Measurements from ENCODE around the gene CAMTA1.

The CAMTA1 gene

DNA sequence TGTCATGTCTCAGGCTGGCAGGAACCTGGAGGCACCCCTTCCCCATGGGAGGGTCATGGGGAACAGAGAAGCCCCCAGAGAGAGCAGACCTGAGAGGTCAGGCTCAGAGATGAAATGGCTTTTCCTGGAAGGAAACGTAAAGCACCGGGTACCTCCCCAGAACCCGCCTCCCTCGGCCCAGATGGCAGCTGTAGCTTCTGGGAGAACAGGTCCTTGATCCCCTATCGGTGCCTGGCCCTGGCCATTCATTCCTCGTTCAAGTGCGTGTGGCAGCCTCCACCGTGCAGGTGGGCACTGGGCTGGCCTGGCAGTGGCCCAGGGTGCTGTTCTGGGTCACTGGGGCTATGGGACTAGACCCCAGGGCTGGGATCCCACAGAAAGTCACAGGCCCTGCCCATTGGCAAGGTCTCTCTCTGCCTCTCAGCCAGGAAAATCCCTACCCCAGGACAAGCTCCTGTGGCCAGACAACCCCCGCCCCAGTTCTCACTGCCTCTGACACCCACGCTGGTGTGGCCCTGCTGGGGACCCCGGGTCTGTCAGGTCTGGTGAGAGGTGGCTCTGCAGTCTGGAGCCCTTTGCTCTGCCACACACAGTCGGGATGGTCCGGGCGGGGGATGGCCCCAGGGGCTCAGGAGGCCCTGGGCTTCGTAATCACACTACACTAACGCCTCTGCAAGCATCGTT lies 802.7 kb downstream of the CAMTA1 start:
- Histone ChIP-seq H3K4me2 (peak overlapping the region; percentile 28; the same call in 1 of the 2 replicates), H3K27me3 (no peaks in the 10 kb centered on the region), H3K4me3 (no peak overlapping the region), H3K9ac (no peak overlapping the region), H4K20me1 (no peaks in the 10 kb centered on the region), H3K4me1 (peaks cover 41% of the 10 kb centered on the region), H3K9me3 (no peaks in the 10 kb centered on the region), H3K36me3 (no peaks in the 10 kb centered on the region), H3K27ac (no peak overlapping the region)
- TF ChIP-seq Cebpa-rat (IDR thresholded peaks at IDR 0.05) = no peak

GRCh38 chr1:7588457-7588827 lies 803.2 kb downstream of the CAMTA1 start:
- H3K4me2 ChIP-seq = no peak overlapping the region
- no peaks in the 10 kb centered on the region for H3K36me3 ChIP-seq
- peaks cover 36% of the 10 kb centered on the region for H3K4me1 ChIP-seq
- no peaks in the 10 kb centered on the region for H3K27me3 ChIP-seq
- TF ChIP-seq Cebpa-rat (IDR thresholded peaks at IDR 0.05) = no peak
- no peaks in the 10 kb centered on the region for H4K20me1 ChIP-seq
- no peak overlapping the region for H3K27ac ChIP-seq
- no peak overlapping the region for H3K4me3 ChIP-seq
- no peak overlapping the region for H3K9ac ChIP-seq
- H3K9me3 ChIP-seq = no peaks in the 10 kb centered on the region

DNA sequence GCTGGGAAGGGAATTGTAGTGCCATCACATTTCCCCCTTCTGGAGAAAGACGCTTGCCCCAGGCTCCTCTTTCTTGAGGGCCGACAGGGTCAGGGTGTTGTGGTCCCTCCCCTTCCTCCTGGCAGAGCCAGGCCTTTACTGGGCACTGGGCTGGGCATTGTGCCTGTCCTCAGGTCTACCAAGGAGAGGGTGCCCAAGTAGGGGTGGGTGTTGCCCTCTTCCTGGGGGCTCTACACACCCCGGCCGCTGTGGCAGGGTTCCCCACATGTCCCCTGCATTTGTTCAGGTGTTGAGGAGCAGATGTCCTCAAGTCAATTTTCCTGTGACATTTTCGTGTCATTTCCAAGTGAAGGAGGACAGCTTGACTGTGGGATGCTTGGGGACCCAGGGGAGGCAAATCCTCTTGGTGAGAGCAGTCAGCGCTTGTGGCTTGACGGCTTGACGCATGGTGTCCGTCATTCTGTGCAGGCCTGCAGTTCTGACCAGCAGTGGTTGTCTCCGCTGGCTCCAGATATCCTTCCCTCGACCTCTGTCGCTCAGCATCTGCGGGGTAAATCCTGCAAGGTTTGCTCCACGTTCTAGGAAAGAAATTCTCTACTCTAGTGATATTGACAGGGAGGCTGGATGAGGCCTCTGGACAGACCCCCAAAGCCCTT lies 804.0 kb downstream of the CAMTA1 start:
- Histone ChIP-seq H3K27me3 (no peaks in the 10 kb centered on the region), H3K4me3 (no peak overlapping the region), H3K4me1 (peaks cover 37% of the 10 kb centered on the region), H3K9ac (no peak overlapping the region), H3K9me3 (no peaks in the 10 kb centered on the region), H3K27ac (no peak overlapping the region), H4K20me1 (no peaks in the 10 kb centered on the region), H3K4me2 (no peak overlapping the region), H3K36me3 (no peaks in the 10 kb centered on the region)
- TF ChIP-seq Cebpa-rat (IDR thresholded peaks at IDR 0.05) = no peak

- no peaks in the 10 kb centered on the region for H3K27me3 ChIP-seq
- H3K9me3 ChIP-seq = no peaks in the 10 kb centered on the region
- H3K4me1 ChIP-seq = peaks cover 44% of the 10 kb centered on the region
- no peak overlapping the region for H3K4me3 ChIP-seq
- H4K20me1 ChIP-seq = no peaks in the 10 kb centered on the region
- no peaks in the 10 kb centered on the region for H3K36me3 ChIP-seq
- H3K27ac ChIP-seq = no peak overlapping the region
- H3K4me2 ChIP-seq = peak overlapping the region; percentile 55; the same call in 1 of the 2 replicates
- H3K9ac ChIP-seq = no peak overlapping the region
- TF ChIP-seq Cebpa-rat (IDR thresholded peaks at IDR 0.05) = no peak
Observed at GRCh38 chr1:7589774-7590425, 804.6 kb downstream of the CAMTA1 start.

DNA sequence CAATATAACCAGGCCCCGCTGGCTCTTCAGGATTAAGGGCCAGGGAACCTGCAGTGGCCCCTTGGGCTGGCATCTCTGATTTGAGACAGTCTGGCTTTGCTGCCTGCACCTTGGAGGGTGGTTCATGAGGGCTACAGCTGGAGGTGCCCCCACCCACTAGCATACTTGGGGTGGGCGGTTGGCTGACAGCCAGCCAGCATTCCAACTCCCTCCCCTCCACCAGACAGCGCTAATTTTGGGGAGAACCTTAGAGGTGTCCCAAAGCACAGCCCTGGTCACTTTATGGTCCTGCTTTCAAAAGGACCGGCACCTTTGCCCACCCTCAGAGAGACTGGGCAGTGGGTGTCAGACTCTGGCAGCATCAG lies 805.2 kb downstream of the CAMTA1 start:
- Histone ChIP-seq H3K27ac (peak overlapping the region; percentile 35; the same call in 1 of the 2 replicates), H3K9me3 (no peaks in the 10 kb centered on the region), H3K4me3 (no peak overlapping the region), H3K36me3 (no peaks in the 10 kb centered on the region), H3K27me3 (no peaks in the 10 kb centered on the region), H3K9ac (no peak overlapping the region), H4K20me1 (no peaks in the 10 kb centered on the region), H3K4me2 (peak overlapping the region; percentile 55), H3K4me1 (peaks cover 49% of the 10 kb centered on the region)
- no peak for TF ChIP-seq Cebpa-rat (IDR thresholded peaks at IDR 0.05)

DNA sequence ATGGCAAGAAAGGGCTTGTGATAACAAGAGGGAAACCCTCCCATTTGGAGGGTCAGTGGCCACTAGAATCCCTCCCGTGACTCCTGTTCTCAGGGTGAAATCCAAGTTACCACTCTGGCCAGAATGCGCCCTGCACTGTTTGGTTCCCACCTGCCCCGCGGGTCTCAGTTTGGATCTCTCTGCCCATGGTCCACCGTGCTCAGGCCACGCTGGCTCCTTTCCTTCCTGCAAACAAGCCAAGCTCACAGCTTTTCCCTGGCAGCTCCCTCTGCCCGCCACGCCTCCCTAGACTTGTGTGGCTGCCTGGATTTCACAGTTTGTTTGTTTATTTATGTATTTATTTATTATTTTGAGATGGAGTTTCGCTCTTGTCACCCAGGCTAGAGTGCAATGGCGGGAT lies 806.3 kb downstream of the CAMTA1 start:
- peaks cover 49% of the 10 kb centered on the region for H3K4me1 ChIP-seq
- no peak overlapping the region for H3K9ac ChIP-seq
- H3K4me2 ChIP-seq = no peak overlapping the region
- H3K36me3 ChIP-seq = no peaks in the 10 kb centered on the region
- no peak overlapping the region for H3K4me3 ChIP-seq
- H3K27ac ChIP-seq = no peak overlapping the region
- H3K9me3 ChIP-seq = no peaks in the 10 kb centered on the region
- H4K20me1 ChIP-seq = no peaks in the 10 kb centered on the region
- no peaks in the 10 kb centered on the region for H3K27me3 ChIP-seq
- no peak for TF ChIP-seq Cebpa-rat (IDR thresholded peaks at IDR 0.05)

DNA sequence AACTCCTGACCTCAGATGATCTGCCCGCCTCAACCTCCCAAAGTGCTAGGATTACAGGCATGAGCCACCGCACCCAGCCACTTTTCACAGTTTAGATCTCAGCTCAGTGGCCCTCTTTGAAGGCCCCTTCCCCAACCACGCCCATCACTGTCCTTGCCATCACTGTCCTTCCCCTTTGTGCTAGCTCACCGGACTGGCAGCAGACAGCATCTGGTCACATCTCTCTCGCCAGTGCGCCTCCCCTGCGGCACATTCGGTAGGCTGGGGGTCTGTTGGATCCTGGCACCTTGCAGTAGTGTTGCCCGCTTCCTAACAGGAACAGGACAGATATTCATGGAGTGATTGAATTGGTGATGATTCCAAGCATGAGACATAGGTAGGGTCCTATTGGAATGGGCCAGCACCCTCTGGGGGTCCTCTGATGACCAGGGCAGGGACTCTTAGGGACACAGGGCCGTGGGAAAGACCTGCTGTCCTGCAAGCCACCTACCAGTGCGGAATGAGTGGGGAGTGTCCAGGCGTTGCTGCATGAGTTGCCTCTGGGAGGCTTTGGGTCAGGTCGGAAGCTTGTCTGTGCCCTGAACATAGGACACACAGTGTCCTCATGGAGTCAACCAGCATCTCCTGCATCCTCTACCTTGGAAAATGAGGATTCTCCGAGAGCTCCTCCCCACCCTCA lies 807.0 kb downstream of the CAMTA1 start:
- no peak for TF ChIP-seq Cebpa-rat (IDR thresholded peaks at IDR 0.05)
- Histone ChIP-seq H3K4me1 (peaks cover 55% of the 10 kb centered on the region), H3K4me2 (no peak overlapping the region), H3K36me3 (no peaks in the 10 kb centered on the region), H3K27ac (no peak overlapping the region), H3K9me3 (no peaks in the 10 kb centered on the region), H3K9ac (no peak overlapping the region), H3K4me3 (no peak overlapping the region), H4K20me1 (no peaks in the 10 kb centered on the region), H3K27me3 (no peaks in the 10 kb centered on the region)

- Histone ChIP-seq H3K4me3 (no peak overlapping the region), H3K9ac (no peak overlapping the region), H3K4me2 (peak overlapping the region; percentile 50), H3K4me1 (peaks cover 49% of the 10 kb centered on the region), H3K36me3 (no peaks in the 10 kb centered on the region), H3K9me3 (peaks cover 3% of the 10 kb centered on the region), H3K27ac (no peak overlapping the region), H3K27me3 (no peaks in the 10 kb centered on the region), H4K20me1 (no peaks in the 10 kb centered on the region)
- TF ChIP-seq Cebpa-rat (IDR thresholded peaks at IDR 0.05) = no peak
Observed at GRCh38 chr1:7594002-7594713, 808.9 kb downstream of the CAMTA1 start.

- peak overlapping the region; percentile 50 for H3K4me2 ChIP-seq
Observed at GRCh38 chr1:7594714-7595295, 809.6 kb downstream of the CAMTA1 start.

More at GRCh38 chr1:7594714-7595295, 809.6 kb downstream of the CAMTA1 start:
- Histone ChIP-seq H4K20me1 (no peaks in the 10 kb centered on the region), H3K27me3 (no peaks in the 10 kb centered on the region), H3K9ac (no peak overlapping the region), H3K4me3 (no peak overlapping the region), H3K9me3 (peaks cover 5% of the 10 kb centered on the region), H3K36me3 (no peaks in the 10 kb centered on the region), H3K27ac (no peak overlapping the region), H3K4me1 (peaks cover 49% of the 10 kb centered on the region)
- no peak for TF ChIP-seq Cebpa-rat (IDR thresholded peaks at IDR 0.05)
